GM19324 (cell line): Measurements from ENCODE around the gene SCAMP3.

Experiments used
- ATAC-seq: cut with Tn5 transposase; IDR thresholded peaks from one replicate; pipeline ENCODE4 v1.9.1; 2021; ENCODE audit warnings: mild to moderate bottlenecking, moderate library complexity; ENCODE audit not compliant: unreplicated experiment, low FRiP score

Gene SCAMP3

DNA sequence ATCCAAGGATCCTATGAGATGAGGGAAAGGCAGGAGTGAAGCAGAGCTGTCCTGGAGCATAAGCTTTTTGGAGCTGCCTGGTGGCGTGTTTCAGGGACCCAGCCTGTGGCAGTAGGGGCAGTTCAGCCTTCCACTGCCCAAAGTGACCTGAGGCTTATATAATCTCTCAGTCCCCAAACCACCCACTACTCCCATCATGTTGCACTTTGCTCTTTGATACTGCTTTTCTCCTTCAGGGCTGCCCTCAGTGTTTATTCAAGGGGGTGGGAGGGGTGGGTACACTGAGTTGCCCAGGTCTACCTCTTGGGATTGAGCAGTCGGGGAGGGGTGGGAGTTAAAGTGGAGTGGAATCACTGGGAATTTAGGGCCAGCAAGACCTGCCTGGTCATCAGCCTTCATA, 24.4 kb upstream of the SCAMP3 start:
- ATAC-seq: no peak

DNA sequence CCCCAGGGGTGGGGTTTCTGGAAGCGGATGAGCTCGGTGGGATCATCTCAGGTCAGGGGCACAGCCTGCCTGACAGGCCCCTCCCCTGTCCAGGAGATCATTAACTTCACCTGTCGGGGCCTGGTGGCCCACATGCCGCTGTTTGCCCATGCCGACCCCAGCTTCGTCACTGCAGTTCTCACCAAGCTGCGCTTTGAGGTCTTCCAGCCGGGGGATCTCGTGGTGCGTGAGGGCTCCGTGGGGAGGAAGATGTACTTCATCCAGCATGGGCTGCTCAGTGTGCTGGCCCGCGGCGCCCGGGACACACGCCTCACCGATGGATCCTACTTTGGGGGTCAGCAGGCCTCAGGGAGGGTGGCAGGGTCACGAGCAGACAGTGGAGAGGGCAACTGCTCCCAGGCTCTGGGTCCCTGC, 23.5 kb upstream of the SCAMP3 start:
- no peak for ATAC-seq

DNA sequence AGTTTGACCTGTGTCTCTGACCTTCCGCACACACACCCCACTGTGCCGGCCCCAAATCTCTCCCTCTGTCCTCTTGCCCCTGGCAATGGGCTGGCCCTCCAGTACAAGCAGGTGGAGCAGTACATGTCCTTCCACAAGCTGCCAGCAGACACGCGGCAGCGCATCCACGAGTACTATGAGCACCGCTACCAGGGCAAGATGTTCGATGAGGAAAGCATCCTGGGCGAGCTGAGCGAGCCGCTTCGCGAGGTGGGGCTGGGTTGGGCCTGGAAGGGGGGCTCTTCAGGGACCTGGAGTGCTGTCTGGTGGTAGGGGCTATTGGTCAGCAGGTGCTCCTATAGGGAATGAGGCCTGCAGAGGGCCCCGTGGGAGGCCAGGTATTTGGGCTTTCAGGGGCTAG, 22.9 kb upstream of the SCAMP3 start:
- ATAC-seq: no peak

- ATAC-seq: no peak
These were observed 22.3 kb upstream of the SCAMP3 start for GRCh38 chr1:155284476-155284875.

DNA sequence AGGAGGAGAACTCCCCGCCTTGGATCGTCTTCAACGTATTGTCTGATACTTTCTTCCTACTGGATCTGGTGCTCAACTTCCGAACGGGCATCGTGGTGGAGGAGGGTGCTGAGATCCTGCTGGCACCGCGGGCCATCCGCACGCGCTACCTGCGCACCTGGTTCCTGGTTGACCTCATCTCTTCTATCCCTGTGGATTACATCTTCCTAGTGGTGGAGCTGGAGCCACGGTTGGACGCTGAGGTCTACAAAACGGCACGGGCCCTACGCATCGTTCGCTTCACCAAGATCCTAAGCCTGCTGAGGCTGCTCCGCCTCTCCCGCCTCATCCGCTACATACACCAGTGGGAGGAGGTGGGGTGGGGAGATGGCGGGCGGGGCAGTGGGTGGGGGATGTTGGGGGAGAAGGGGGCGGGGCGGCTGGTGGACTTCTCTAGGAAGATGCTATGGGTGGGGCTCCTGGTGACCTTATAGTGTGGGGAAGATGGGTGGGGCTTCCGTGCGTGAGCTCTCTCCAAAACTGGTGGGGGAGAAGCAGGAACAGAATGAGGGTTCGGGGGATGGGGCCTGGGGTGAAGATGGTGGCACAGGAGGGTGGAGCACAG, 20.4 kb upstream of the SCAMP3 start:
- ATAC-seq: no peak

GRCh38 chr1:155279268-155279667, 17.1 kb upstream of the SCAMP3 start:
- ATAC-seq: no peak

- ATAC-seq: no peak
These were observed 16.6 kb upstream of the SCAMP3 start for GRCh38 chr1:155278689-155279160.

DNA sequence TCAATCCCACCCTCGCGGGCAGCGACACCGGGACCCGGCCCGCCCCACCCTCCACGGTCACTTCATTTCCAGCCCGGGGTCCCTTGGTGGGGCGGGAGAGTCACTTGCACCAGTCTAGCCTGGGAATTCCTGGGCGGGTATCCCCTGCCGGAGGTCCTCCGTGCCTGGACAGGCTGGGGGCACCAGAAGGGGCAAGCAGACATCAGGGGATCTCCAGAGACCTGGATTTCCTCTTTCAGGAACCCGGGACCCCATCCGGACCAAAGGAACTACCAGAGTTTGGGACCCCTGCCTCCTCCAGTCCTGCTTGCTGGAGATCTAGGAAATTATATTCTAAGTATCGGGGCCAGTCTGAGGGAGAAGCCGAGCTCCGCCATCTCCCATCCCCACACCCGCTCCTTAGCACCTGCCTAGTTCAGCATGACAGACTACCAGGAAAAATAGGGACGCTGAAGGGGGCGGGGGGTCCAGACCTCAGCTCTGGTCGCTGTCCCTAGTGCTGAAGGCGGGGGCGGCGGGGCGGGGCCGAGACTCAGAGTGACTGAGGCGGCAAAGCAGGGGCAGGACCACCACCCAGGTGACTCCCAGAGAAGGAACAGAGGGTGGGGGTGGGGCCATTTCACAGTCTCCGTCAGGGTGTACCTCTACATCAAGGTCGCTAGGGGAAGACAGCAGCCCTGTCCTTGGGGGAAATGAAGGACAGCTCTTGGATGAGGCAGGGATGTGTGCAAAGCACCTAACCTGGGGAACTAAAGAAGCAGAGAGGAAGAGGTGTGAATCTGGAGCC, 15.9 kb upstream of the SCAMP3 start:
- no peak for ATAC-seq

- ATAC-seq: peak; percentile 73
These were observed 15.1 kb upstream of the SCAMP3 start, which contains the start of gene HCN3 for GRCh38 chr1:155277070-155277901. TSS of gene HCN3 (plus strand) at chr1:155277463. CDS start at chr1:155277591, 128 bp downstream.

DNA sequence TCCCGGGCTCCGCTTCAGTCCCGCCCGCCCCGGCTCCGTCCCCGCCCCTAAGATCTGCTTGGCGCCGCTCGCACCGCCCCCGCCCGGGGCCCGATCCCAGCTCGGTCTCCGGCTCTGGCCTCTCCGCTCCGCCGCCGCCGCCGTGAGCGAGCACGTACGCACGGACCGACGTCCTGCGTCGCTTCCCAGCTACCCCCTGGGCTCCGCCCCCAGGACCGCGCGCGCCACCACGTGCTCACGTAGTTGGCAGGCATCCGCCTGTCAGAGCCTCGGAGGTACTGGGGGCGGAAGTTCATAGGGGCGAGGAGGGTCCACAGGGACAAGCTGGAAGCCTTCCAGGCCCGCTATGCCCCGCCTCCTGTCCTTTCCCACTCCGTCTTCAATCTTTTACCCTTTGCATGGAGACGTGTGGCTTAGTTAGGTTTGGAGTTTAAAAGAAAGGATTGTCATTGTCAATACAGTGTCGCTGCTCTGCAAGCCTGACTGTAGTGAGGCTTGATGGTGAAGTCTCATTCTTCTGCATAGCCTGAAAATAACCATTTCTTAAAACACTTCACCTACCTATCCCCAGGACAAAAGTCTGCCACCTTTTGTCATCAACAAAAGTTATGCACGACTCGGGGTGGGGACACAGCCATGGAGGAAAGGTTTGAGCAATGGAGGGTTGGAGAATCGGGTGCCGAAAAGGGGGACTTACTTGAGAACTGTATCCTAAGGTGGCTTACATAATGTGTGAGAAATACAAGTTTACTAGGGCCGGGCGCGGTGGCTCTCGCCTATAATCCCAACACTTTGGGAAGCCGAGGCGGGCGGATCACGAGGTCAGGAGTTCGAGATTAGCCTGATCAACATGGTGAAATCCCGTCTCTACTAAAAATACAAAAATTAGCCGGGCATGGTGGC, 11.4 kb upstream of the SCAMP3 start, which contains the start of gene CLK2:
Gene CLK2 (minus strand): TSS at position 162 of the 903 bp plus-strand sequence. CDS start 2,527 bp downstream, outside the sequence.
- ATAC-seq: peak; percentile 75

GRCh38 chr1:155272466-155273342, 10.5 kb upstream of the SCAMP3 start:
- peak; percentile 31 for ATAC-seq

- ATAC-seq: no peak
These were observed 7.2 kb upstream of the SCAMP3 start for GRCh38 chr1:155269381-155269780.

GRCh38 chr1:155268630-155269029, 6.5 kb upstream of the SCAMP3 start:
- no peak for ATAC-seq

DNA sequence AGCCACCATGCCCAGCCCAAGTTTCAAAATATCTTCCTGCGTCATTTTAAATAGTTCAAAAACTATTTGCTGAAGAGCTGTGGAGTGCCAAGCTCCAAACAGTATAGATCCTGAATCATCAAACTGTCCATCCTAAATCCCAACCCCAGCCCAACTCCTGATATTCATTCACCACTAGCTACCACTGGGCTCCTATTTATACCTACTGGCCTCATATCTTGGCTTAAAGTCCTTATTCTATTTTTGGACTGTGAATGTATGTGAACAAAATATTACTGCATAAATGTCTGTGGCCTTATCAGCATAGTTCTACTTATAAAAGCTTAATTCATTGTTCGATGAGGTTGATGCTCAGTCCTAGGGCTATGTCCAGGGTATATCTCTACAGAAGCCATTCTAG, 5.2 kb upstream of the SCAMP3 start:
- no peak for ATAC-seq

DNA sequence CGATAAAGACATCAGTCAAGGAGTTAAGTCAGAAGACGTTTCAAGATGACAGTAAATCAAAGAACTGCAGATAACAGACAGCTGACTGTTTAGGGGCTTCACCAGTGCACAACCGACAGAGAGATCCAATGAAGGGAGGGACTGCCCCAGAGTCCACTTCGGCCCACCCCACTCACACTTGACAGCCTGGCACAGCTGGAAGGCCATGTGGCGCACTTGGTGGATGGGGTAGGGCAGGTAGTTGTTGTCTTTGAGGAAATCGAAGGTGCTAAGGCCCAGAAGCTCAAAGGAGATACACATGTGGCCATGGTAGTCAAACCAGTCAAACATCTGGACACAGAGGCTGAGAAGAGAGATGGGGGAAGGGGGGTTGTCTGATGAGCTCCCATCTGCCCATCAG, 4.4 kb upstream of the SCAMP3 start:
- ATAC-seq: no peak

DNA sequence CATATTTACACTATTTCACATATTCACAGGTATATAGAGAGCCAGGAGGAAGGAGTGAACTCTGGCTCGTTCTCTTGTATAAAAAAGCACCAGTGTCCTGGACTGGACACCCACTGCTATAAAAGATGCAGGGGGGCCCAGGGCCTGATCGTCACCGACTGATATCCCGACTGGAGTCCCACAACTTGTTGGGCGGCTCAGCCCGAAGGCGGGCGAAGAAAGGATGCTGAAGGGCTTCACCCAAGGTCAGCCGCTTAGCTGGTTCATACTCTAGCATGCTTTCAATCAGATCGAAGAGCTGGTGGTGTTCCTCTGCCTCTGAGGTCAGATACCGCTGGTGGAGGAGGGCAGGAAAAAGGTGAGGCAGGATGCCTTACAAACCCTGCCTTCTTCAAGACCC, 907 bp upstream of the SCAMP3 start:
- ATAC-seq: no peak

DNA sequence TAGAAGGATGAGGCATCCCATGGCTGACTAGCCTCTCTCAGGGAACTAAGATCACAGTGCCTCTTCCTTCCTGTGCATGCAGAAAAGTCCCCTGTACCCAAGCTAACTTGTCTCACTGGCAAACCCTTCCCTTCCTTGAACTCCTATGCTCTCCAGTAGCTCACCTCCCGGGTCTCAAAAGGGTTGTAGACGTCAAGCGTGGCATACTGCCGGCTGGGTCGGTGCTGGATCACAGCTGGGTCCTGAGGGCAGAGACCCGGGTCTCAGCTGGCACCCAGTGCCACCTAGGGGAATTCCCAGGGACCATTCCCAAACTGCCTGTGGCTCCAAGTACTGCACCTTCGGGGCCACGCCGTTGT, 688 bp downstream of the SCAMP3 start:
- peak; percentile 4 for ATAC-seq

- ATAC-seq: no peak
These were observed 1.9 kb downstream of the SCAMP3 start for GRCh38 chr1:155260276-155260675.
